GM12878 (cell line): Measurements from ENCODE around the gene SORL1. TPM values are rescaled to one million over a fixed set of nuclear protein-coding genes. Genes with fewer than 3 reads are reported as not detected.

Experiments
- CTCF ChIP-seq, 3 experiments: IDR thresholded peaks in 2 of 3; conservative IDR thresholded peaks in 1 of 3; 2 replicates each; pipeline ENCODE4 v1.5.1; 2011; ENCODE audit warnings: low read depth in 3 of 3, low read length in 3 of 3, mild to moderate bottlenecking in 3 of 3, control low read depth in 2 of 3, moderate library complexity in 2 of 3, inconsistent platforms in 1 of 3, mixed read lengths in 1 of 3; ENCODE audit not compliant: control insufficient read depth in 2 of 3, insufficient read depth in 1 of 3; ENCODE audit errors: extremely low read depth in 1 of 3
- EP300 ChIP-seq, 2 experiments: fragments of 150-350 bp in 1 of 2; IDR thresholded peaks; 2 replicates each; pipeline ENCODE4 v1.6.1; 2011 to 2012; ENCODE audit warnings: low read depth in 2 of 2, low read length in 2 of 2, borderline replicate concordance in 1 of 2, improper control_type of control experiment in 1 of 2, inconsistent platforms in 1 of 2; ENCODE audit not compliant: control insufficient read depth in 1 of 2
- NFYB ChIP-seq: IDR thresholded peaks from 2 replicates; pipeline ENCODE4 v1.6.1; 2011; ENCODE audit warnings: low read depth, mild to moderate bottlenecking, low read length, improper control_type of control experiment, moderate library complexity; ENCODE audit not compliant: insufficient read depth
- REST ChIP-seq: IDR thresholded peaks from 2 replicates; pipeline ENCODE4 v1.6.1; 2012; ENCODE audit warnings: mild to moderate bottlenecking, low read depth, low read length
- ZNF622 ChIP-seq: fragments of 450-650 bp; IDR thresholded peaks from 2 replicates; pipeline ENCODE4 v1.6.1; 2017; ENCODE audit warnings: mild to moderate bottlenecking, inconsistent platforms
- polyA plus RNA-seq, 11 experiments: library from polyadenylated mRNA; depleted of rRNA in 4 of 11; unstranded in 6 of 11; stranded (reverse) in 5 of 11; fragments of >200 nt; fragmentation: Nextera tagmentation in 4 of 11; fragmentation: Illumina TruSeq in 1 of 11; extraction: Ambion mirVana in 4 of 11; extraction: Trizol in 1 of 11; gene quantifications; 1 replicate in 1 of 11; 2 replicates in 10 of 11; pipeline versions ENCODE4 v1.2.1 to v1.2.3, GENCODE V29; 2011 to 2016; ENCODE audit warnings: inconsistent platforms in 2 of 11, missing spikeins in 2 of 11, low read depth in 1 of 11
- total RNA-seq, 4 experiments: library from RNA; depleted of rRNA in 3 of 4; stranded (reverse); fragments of >200 nt in 3 of 4; fragmentation: Illumina TruSeq in 1 of 4; extraction: Trizol in 1 of 4; gene quantifications; 2 replicates each; pipeline versions ENCODE4 v1.2.1 to v1.2.3, GENCODE V29; 2013 to 2021
- TF ChIP-seq, protein P1 (sequence below): fragments of 450-650 bp; IDR thresholded peaks from 2 replicates; pipeline ENCODE4 v1.6.1; 2017; ENCODE audit warnings: mild to moderate bottlenecking, moderate library complexity

The SORL1 gene
- total and polyA plus RNA-seq, 10 of the 15 experiments (the other 5 are each of a cell fraction or from before 2014, with no cell fraction given): 20.2 to 107 (median 59.9) TPM

DNA sequence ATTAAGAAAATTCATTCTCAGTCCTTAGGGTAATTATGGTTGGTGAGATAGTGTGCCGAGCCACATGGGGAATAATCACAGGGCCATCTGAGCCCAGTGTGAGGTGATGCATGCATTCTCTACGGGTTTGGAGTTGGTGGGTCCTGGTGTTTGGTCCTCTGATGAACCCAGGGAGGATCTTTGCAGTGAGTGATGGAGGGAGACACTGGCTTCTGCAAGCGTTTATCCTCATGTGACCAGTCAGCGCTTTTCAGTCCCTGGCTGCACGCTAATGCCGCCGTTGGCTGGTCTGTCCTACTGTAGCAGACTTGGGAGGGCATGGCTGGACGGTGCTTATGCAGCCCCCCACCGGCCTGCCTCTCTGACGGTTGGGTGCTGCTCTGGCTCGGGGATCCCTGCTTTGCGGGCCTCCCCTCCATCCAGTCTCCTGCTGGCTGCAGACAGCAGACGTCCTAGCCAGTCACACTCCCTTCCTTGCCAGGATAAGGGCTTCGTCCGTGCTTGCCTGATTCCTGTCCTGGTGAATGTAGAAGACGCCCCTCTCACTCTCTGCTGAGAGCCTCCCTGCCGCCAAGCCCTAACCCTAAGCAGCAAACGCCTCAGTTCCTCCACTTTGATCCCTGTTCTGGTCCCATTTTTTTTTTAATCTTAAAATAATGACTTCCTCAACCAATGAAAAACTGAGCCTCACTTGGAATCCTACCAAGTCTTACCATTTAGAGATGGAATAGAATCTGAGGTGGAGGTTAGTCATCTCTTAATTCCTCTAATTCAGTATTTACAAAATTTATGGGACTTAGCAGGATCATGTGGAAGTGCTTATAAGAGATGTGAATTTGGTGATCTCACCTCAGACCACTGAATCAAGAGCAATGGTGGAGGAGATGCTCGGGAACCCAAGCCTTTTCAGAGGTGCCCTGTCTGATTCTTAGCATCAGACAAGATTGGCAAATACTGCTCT, 144.4 kb downstream of the SORL1 start (continued):
- TF ChIP-seq NFYB (no peak), ZNF622 (no peak), CTCF (IDR thresholded peaks at IDR 0.05 in 2 of 3, conservative IDR thresholded peaks at IDR 0.05 in 1 of 3; ENCODE audit: control insufficient read depth in 2 of 3, extremely low read depth in 1 of 3, insufficient read depth in 1 of 3, low read depth in 3 of 3, low read length in 3 of 3) (no peak), REST (no peak), EP300 (IDR thresholded peaks at IDR 0.05; ENCODE audit: borderline replicate concordance in 1 of 2, control insufficient read depth in 1 of 2, low read depth in 2 of 2, low read length in 2 of 2) (no peak)
- TF ChIP-seq, protein P1, sequence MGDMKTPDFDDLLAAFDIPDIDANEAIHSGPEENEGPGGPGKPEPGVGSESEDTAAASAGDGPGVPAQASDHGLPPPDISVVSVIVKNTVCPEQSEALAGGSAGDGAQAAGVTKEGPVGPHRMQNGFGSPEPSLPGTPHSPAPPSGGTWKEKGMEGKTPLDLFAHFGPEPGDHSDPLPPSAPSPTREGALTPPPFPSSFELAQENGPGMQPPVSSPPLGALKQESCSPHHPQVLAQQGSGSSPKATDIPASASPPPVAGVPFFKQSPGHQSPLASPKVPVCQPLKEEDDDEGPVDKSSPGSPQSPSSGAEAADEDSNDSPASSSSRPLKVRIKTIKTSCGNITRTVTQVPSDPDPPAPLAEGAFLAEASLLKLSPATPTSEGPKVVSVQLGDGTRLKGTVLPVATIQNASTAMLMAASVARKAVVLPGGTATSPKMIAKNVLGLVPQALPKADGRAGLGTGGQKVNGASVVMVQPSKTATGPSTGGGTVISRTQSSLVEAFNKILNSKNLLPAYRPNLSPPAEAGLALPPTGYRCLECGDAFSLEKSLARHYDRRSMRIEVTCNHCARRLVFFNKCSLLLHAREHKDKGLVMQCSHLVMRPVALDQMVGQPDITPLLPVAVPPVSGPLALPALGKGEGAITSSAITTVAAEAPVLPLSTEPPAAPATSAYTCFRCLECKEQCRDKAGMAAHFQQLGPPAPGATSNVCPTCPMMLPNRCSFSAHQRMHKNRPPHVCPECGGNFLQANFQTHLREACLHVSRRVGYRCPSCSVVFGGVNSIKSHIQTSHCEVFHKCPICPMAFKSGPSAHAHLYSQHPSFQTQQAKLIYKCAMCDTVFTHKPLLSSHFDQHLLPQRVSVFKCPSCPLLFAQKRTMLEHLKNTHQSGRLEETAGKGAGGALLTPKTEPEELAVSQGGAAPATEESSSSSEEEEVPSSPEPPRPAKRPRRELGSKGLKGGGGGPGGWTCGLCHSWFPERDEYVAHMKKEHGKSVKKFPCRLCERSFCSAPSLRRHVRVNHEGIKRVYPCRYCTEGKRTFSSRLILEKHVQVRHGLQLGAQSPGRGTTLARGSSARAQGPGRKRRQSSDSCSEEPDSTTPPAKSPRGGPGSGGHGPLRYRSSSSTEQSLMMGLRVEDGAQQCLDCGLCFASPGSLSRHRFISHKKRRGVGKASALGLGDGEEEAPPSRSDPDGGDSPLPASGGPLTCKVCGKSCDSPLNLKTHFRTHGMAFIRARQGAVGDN: no peak
